Omental fat pad (tissue), 4 donors: Measurements from ENCODE around the gene GPR153. TPM values are rescaled to one million over a fixed set of nuclear protein-coding genes. Genes with fewer than 3 reads are reported as not detected.

Experiments used
- ATAC-seq: fragments of 150-250 bp; one replicate; pipeline ENCODE4 v1.9.1; 2016; ENCODE audit warnings: mild to moderate bottlenecking, moderate library complexity; ENCODE audit not compliant: low FRiP score
- DNase-seq: peaks from one replicate; pipeline ENCODE4 v3.0.0-alpha.2; 2019; ENCODE audit warnings: low spot score
- CTCF ChIP-seq, 3 donors: fragments of 450-650 bp; IDR thresholded peaks; one replicate each; pipeline ENCODE4 v1.5.1; 2016 to 2017; ENCODE audit warnings: antibody characterized with exemption in 3 of 3, mild to moderate bottlenecking in 3 of 3, moderate library complexity in 2 of 3
- total RNA-seq, 4 donors: library from RNA; depleted of rRNA; stranded (reverse); fragments of >200 nt; gene quantifications; one replicate each; pipeline ENCODE4 v1.1.0, GENCODE V29; 2016

GPR153 gene
- total RNA-seq, 4 donors from 2014 or later: 10.9 to 19.8 (median 14.3) TPM

- TF ChIP-seq CTCF (IDR thresholded peaks at IDR 0.05): no peak
- DNase-seq: no peak
- ATAC-seq: no peak
These were observed 18.9 kb upstream of the GPR153 start for GRCh38 chr1:6279613-6280383.

- DNase-seq (no peak), ATAC-seq (no peak)
- TF ChIP-seq CTCF (IDR thresholded peaks at IDR 0.05): no peak
These were observed 18.2 kb upstream of the GPR153 start for GRCh38 chr1:6279066-6279465.

GRCh38 chr1:6278263-6278662 is 17.4 kb upstream of the GPR153 start:
- no peak for TF ChIP-seq CTCF (IDR thresholded peaks at IDR 0.05)
- DNase-seq: no peak
- ATAC-seq: no peak

GRCh38 chr1:6276811-6277555 is 16.1 kb upstream of the GPR153 start:
- DNase-seq (no peak), ATAC-seq (no peak)
- TF ChIP-seq CTCF (IDR thresholded peaks at IDR 0.05): no peak

- DNase-seq: no peak
- peak; percentile 21 for ATAC-seq
- no peak for TF ChIP-seq CTCF (IDR thresholded peaks at IDR 0.05)
These were observed 15.2 kb upstream of the GPR153 start for GRCh38 chr1:6275826-6276782.

GRCh38 chr1:6274622-6275139 is 13.8 kb upstream of the GPR153 start:
- no peak for TF ChIP-seq CTCF (IDR thresholded peaks at IDR 0.05)
- DNase-seq: no peak
- no peak for ATAC-seq
